K562 (cell line): ENCODE measurements around the gene GRSF1. TPM values are rescaled to one million over a fixed set of nuclear protein-coding genes. Genes with fewer than 3 reads are reported as not detected.
A peak's percentile ranks its signal among the peaks of the same experiment; 100 is the strongest.

ENCODE experiments used
- CBFA2T3 ChIP-seq: fragments of 450-650 bp; IDR thresholded peaks from 2 replicates; pipeline ENCODE4 v1.6.1; 2017
- EP400 ChIP-seq: fragments of 450-650 bp; IDR thresholded peaks from 2 replicates; pipeline ENCODE4 v1.6.1; 2017; ENCODE audit warnings: antibody characterized with exemption, mild to moderate bottlenecking, moderate library complexity
- FOXM1 ChIP-seq, 2 experiments: fragments of 450-650 bp in 1 of 2; sonication (generic) in 1 of 2; formaldehyde crosslinking in 1 of 2; IDR thresholded peaks; 2 replicates each; pipeline versions ENCODE4 v1.6.1 to v1.9.0; 2017 to 2022; ENCODE audit warnings: low read depth in 2 of 2, mild to moderate bottlenecking in 2 of 2, missing genetic modification reagents in 1 of 2, moderate library complexity in 1 of 2
- HDAC3 ChIP-seq: fragments of 450-650 bp; IDR thresholded peaks from 2 replicates; pipeline ENCODE4 v1.6.1; 2018; ENCODE audit warnings: borderline replicate concordance, mild to moderate bottlenecking, moderate library complexity; ENCODE audit not compliant: partially characterized antibody
- KAT8 ChIP-seq: fragments of 450-650 bp; IDR thresholded peaks from 2 replicates; pipeline ENCODE4 v1.6.1; 2016; ENCODE audit warnings: low read depth, mild to moderate bottlenecking
- L3MBTL2 ChIP-seq: fragments of 450-650 bp; IDR thresholded peaks from 2 replicates; pipeline ENCODE4 v1.6.1; 2016; ENCODE audit warnings: mild to moderate bottlenecking, moderate library complexity
- NFRKB ChIP-seq: fragments of 450-650 bp; IDR thresholded peaks from 2 replicates; pipeline ENCODE4 v1.6.1; 2016; ENCODE audit warnings: low read depth
- NUFIP1 ChIP-seq: fragments of 450-650 bp; IDR thresholded peaks from 2 replicates; pipeline ENCODE4 v1.6.1; 2018; ENCODE audit not compliant: partially characterized antibody
- RBFOX2 ChIP-seq: fragments of 200-400 bp; formaldehyde crosslinking; IDR thresholded peaks from 2 replicates; pipeline ENCODE4 v1.6.1; 2017; ENCODE audit warnings: low read depth, mild to moderate bottlenecking, low read length, moderate library complexity
- RBM22 ChIP-seq: fragments of 200-400 bp; formaldehyde crosslinking; IDR thresholded peaks from 2 replicates; pipeline ENCODE4 v1.6.1; 2018; ENCODE audit warnings: low read length, low read depth; ENCODE audit not compliant: poor library complexity, severe bottlenecking
- SAP30 ChIP-seq: fragments of 200-600 bp; sonication (generic); IDR thresholded peaks from 2 replicates; pipeline ENCODE4 v1.6.1; 2012; ENCODE audit warnings: borderline replicate concordance, low read depth, mild to moderate bottlenecking, moderate library complexity, low read length, control low read depth, inconsistent platforms; ENCODE audit not compliant: insufficient read depth, poor library complexity, severe bottlenecking
- SRSF1 ChIP-seq: fragments of 200-400 bp; formaldehyde crosslinking; IDR thresholded peaks from 2 replicates; pipeline ENCODE4 v1.6.1; 2017; ENCODE audit warnings: mild to moderate bottlenecking, low read depth, low read length, moderate library complexity
- TFAM ChIP-seq: fragments of 250-450 bp; sonication (Bioruptor Pico); conservative IDR thresholded peaks from 2 replicates; pipeline ENCODE4 v1.5.0; 2021; ENCODE audit warnings: mild to moderate bottlenecking, moderate library complexity
- WHSC1 ChIP-seq: IDR thresholded peaks from one replicate; pipeline ENCODE4 v1.6.1; 2012; ENCODE audit warnings: low read length, control low read depth, inconsistent platforms
- ZNF282 ChIP-seq: sonication (generic); formaldehyde crosslinking; IDR thresholded peaks from 2 replicates; pipeline ENCODE4 v1.8.1; 2023; ENCODE audit warnings: missing genetic modification reagents
- ZNF3 ChIP-seq: fragments of 250-450 bp; sonication (Bioruptor Pico); IDR thresholded peaks from 2 replicates; pipeline ENCODE4 v1.5.0; 2021; ENCODE audit warnings: mild to moderate bottlenecking, moderate library complexity
- ZNF75A ChIP-seq: fragments of 450-650 bp; formaldehyde crosslinking; IDR thresholded peaks from 2 replicates; pipeline ENCODE4 v1.4.0; 2020; ENCODE audit warnings: mild to moderate bottlenecking
- polyA plus RNA-seq, 8 experiments: library from polyadenylated mRNA; depleted of rRNA in 4 of 8; stranded (reverse) in 5 of 8; unstranded in 3 of 8; fragments of >200 nt; fragmentation: Nextera tagmentation in 2 of 8; fragmentation: Illumina TruSeq in 1 of 8; extraction: Ambion mirVana in 2 of 8; extraction: Trizol in 1 of 8; gene quantifications; 2 replicates each; pipeline versions ENCODE4 v1.2.1 to v1.2.3, GENCODE V29; 2011 to 2014; ENCODE audit warnings: inconsistent platforms in 1 of 8, missing spikeins in 1 of 8
- total RNA-seq, 7 experiments: library from RNA; depleted of rRNA in 6 of 7; stranded (reverse); fragments of >200 nt in 6 of 7; fragmentation: Illumina TruSeq in 2 of 7; extraction: Trizol in 2 of 7; gene quantifications; 2 replicates each; pipeline versions ENCODE4 v1.2.1 to v1.2.3, GENCODE V29; 2011 to 2021; ENCODE audit warnings: low replicate concordance in 1 of 7
- TF ChIP-seq, protein P1 (sequence below): fragments of 450-650 bp; formaldehyde crosslinking; IDR thresholded peaks from 2 replicates; pipeline ENCODE4 v1.4.0; 2020; ENCODE audit warnings: mild to moderate bottlenecking
- TF ChIP-seq, protein P2 (sequence below), 2 experiments: IDR thresholded peaks; 2 replicates each; pipeline ENCODE4 v1.6.1; 2012; ENCODE audit warnings: improper control_type of control experiment in 2 of 2, low read depth in 2 of 2, low read length in 2 of 2, borderline replicate concordance in 1 of 2
- TF ChIP-seq, protein P3 (sequence below): fragments of 250-450 bp; sonication (Bioruptor Pico); IDR thresholded peaks from 2 replicates; pipeline ENCODE4 v1.4.0; 2020; ENCODE audit warnings: mild to moderate bottlenecking
- TF ChIP-seq, protein P4 (sequence below): fragments of 450-650 bp; formaldehyde crosslinking; IDR thresholded peaks from 2 replicates; pipeline ENCODE4 v1.4.0; 2020; ENCODE audit warnings: mild to moderate bottlenecking, moderate library complexity

GRSF1 gene
- total and polyA plus RNA-seq, 9 of the 15 experiments (the other 6 are each of a cell fraction or from before 2014, with no cell fraction given), result 33.0 to 105 (median 76.0) TPM

DNA sequence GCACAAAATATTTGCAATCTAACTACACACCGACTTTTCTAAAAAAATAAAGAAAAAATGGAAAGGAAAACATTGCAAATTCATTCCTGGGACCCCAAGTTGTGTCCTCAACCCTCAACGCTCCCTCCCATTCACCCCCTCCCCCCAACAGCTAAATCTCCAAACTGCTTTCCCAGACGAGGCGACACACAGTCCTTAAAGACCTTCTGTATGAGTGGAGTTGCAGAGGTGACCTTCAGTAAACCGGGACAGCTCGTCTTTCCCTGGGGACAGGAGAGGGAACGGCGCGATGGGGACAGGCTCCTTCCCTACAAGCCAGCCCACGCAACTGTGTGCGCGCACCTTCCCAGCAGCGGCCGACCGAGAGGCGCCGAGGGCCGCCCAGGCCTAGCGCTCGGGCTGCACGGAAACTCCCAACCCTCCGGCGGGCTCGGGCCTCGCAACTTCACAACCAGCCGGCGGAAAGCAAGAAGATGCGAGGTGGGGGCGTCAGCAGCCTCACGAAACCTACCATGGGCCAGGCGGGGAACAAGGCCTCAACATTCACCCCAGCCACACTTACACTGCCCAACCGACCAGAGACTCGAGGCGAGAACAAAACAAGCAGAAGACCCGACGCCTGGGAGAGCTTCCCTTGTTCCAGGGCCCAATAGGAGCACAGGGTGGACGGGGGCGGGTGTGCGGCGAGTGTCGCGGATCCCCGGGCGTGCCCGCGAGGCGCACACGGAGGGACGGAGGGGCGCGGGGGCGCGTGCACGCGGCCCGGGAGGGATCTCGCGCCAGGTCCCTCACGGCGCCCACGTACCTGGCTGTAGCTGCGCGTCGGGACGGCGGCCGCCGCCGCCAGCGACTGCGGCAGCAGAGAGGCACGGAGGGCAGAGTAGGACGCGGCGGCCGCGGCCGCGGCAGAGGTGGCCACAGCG, 763 bp downstream of the GRSF1 start (continued):
- TF ChIP-seq ZNF3, result no peak
- TF ChIP-seq, protein P1, sequence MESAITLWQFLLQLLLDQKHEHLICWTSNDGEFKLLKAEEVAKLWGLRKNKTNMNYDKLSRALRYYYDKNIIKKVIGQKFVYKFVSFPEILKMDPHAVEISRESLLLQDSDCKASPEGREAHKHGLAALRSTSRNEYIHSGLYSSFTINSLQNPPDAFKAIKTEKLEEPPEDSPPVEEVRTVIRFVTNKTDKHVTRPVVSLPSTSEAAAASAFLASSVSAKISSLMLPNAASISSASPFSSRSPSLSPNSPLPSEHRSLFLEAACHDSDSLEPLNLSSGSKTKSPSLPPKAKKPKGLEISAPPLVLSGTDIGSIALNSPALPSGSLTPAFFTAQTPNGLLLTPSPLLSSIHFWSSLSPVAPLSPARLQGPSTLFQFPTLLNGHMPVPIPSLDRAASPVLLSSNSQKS (CRISPR knock-in tag), result no peak
- TF ChIP-seq CBFA2T3, result no peak
- TF ChIP-seq FOXM1 (IDR thresholded peaks at IDR 0.05; ENCODE audit: low read depth), result no peak
- TF ChIP-seq FOXM1 (CRISPR knock-in tag; IDR thresholded peaks at IDR 0.05; ENCODE audit: low read depth), result peak; percentile 96; the same call in 1 of the 2 replicates
- no peak for TF ChIP-seq NUFIP1
- no peak for TF ChIP-seq TFAM (CRISPR knock-in tag)
- peak; percentile 68 for TF ChIP-seq L3MBTL2
- no peak for TF ChIP-seq HDAC3
- no peak for TF ChIP-seq SAP30
- peak; percentile 52 for TF ChIP-seq RBM22
- peak; percentile 86 for TF ChIP-seq RBFOX2
- no peak for TF ChIP-seq ZNF75A (CRISPR knock-in tag)
- TF ChIP-seq, protein P2, sequence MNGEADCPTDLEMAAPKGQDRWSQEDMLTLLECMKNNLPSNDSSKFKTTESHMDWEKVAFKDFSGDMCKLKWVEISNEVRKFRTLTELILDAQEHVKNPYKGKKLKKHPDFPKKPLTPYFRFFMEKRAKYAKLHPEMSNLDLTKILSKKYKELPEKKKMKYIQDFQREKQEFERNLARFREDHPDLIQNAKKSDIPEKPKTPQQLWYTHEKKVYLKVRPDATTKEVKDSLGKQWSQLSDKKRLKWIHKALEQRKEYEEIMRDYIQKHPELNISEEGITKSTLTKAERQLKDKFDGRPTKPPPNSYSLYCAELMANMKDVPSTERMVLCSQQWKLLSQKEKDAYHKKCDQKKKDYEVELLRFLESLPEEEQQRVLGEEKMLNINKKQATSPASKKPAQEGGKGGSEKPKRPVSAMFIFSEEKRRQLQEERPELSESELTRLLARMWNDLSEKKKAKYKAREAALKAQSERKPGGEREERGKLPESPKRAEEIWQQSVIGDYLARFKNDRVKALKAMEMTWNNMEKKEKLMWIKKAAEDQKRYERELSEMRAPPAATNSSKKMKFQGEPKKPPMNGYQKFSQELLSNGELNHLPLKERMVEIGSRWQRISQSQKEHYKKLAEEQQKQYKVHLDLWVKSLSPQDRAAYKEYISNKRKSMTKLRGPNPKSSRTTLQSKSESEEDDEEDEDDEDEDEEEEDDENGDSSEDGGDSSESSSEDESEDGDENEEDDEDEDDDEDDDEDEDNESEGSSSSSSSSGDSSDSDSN (IDR thresholded peaks at IDR 0.05; ENCODE audit: borderline replicate concordance in 1 of 2, low read depth in 2 of 2, low read length in 2 of 2), result peak in 1 of 2 experiments; percentile 81; a peak in 2 of 4 replicates
- TF ChIP-seq, protein P3, sequence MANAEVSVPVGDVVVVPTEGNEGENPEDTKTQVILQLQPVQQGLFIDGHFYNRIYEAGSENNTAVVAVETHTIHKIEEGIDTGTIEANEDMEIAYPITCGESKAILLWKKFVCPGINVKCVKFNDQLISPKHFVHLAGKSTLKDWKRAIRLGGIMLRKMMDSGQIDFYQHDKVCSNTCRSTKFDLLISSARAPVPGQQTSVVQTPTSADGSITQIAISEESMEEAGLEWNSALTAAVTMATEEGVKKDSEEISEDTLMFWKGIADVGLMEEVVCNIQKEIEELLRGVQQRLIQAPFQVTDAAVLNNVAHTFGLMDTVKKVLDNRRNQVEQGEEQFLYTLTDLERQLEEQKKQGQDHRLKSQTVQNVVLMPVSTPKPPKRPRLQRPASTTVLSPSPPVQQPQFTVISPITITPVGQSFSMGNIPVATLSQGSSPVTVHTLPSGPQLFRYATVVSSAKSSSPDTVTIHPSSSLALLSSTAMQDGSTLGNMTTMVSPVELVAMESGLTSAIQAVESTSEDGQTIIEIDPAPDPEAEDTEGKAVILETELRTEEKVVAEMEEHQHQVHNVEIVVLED (CRISPR knock-in tag), result no peak
- TF ChIP-seq EP400, result 0 out of 2 replicates have a peak, but pooled peaks have one; percentile 11
- TF ChIP-seq ZNF282 (CRISPR knock-in tag), result 0 out of 2 replicates have a peak, but pooled peaks have one; percentile 12
- TF ChIP-seq, protein P4, sequence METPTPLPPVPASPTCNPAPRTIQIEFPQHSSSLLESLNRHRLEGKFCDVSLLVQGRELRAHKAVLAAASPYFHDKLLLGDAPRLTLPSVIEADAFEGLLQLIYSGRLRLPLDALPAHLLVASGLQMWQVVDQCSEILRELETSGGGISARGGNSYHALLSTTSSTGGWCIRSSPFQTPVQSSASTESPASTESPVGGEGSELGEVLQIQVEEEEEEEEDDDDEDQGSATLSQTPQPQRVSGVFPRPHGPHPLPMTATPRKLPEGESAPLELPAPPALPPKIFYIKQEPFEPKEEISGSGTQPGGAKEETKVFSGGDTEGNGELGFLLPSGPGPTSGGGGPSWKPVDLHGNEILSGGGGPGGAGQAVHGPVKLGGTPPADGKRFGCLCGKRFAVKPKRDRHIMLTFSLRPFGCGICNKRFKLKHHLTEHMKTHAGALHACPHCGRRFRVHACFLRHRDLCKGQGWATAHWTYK (CRISPR knock-in tag), result no peak
- TF ChIP-seq KAT8, result no peak
- no peak for TF ChIP-seq WHSC1
- TF ChIP-seq NFRKB, result no peak
- no peak for TF ChIP-seq SRSF1
